ENCODE results near the gene ELN.

GRCh38 chr7:74009719-74010118, 18.3 kb upstream of the ELN start:
- TF ChIP-seq, protein P1, sequence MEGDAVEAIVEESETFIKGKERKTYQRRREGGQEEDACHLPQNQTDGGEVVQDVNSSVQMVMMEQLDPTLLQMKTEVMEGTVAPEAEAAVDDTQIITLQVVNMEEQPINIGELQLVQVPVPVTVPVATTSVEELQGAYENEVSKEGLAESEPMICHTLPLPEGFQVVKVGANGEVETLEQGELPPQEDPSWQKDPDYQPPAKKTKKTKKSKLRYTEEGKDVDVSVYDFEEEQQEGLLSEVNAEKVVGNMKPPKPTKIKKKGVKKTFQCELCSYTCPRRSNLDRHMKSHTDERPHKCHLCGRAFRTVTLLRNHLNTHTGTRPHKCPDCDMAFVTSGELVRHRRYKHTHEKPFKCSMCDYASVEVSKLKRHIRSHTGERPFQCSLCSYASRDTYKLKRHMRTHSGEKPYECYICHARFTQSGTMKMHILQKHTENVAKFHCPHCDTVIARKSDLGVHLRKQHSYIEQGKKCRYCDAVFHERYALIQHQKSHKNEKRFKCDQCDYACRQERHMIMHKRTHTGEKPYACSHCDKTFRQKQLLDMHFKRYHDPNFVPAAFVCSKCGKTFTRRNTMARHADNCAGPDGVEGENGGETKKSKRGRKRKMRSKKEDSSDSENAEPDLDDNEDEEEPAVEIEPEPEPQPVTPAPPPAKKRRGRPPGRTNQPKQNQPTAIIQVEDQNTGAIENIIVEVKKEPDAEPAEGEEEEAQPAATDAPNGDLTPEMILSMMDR (IDR thresholded peaks at IDR 0.05; ENCODE audit: low read depth, low read length) = no peak
- TF ChIP-seq POLR2A (IDR thresholded peaks at IDR 0.05; ENCODE audit: extremely low read depth, insufficient read length) (no peak), MAX (IDR thresholded peaks at IDR 0.05; ENCODE audit: low read depth, low read length) (no peak)
